ENCODE results near the gene SPECC1.

DNA sequence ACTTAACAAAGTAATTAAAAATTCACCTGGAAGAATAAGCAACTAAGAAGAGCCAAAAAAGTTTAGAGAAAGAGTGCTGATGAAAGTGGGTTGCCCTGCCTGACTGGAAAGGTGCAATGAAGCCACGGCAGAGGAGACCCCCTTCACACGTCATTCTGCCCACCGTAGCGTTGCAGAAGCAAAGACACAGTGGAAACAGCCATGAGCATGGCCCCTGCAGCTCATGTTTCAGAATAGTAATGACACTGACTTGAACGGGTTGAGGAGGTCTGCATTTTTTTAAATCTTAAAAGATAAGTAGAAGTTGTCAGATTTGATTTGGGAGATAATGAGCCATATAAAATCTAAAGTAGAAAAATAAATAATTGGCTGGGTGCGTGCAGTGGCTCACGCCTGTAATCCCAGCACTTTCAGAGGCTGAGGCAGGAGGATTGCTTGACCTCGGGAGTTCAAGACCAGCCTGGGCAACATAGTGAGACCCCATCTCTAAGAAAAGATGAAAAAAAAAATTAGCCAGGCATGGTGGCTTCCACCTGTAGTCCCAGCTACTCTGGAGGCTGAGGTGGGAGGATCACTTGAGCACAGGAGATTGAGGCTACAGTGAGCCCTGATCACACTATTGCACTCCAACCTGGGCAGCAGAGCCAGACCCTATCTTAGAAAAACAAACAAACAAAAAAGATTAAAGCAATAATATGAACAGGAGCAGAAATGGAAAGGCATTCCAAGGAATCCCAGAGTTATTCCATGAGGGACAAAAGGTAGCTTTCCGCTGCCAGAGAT is 273.6 kb downstream of the SPECC1 start:
- TF ChIP-seq, protein P1, sequence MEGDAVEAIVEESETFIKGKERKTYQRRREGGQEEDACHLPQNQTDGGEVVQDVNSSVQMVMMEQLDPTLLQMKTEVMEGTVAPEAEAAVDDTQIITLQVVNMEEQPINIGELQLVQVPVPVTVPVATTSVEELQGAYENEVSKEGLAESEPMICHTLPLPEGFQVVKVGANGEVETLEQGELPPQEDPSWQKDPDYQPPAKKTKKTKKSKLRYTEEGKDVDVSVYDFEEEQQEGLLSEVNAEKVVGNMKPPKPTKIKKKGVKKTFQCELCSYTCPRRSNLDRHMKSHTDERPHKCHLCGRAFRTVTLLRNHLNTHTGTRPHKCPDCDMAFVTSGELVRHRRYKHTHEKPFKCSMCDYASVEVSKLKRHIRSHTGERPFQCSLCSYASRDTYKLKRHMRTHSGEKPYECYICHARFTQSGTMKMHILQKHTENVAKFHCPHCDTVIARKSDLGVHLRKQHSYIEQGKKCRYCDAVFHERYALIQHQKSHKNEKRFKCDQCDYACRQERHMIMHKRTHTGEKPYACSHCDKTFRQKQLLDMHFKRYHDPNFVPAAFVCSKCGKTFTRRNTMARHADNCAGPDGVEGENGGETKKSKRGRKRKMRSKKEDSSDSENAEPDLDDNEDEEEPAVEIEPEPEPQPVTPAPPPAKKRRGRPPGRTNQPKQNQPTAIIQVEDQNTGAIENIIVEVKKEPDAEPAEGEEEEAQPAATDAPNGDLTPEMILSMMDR (IDR thresholded peaks at IDR 0.05) = no peak
- no peak for TF ChIP-seq POLR2A (IDR thresholded peaks at IDR 0.05)
